Loucy (cell line): ENCODE data around the gene DENND5B.

Experiments
- H2AFZ ChIP-seq: fragments of 200-600 bp; sonication (generic); 2 replicates; pipeline ENCODE4 v1.6.0; 2016; ENCODE audit warnings: antibody characterized with exemption, mild to moderate bottlenecking, low read length, moderate library complexity
- H3F3A ChIP-seq: fragments of 200-600 bp; 2 replicates; pipeline ENCODE4 v1.6.0; 2016; ENCODE audit warnings: antibody characterized with exemption, low read depth, mild to moderate bottlenecking
- H3K27me3 ChIP-seq: fragments of 200-600 bp; sonication (generic); 2 replicates; pipeline ENCODE4 v1.6.1; 2014; ENCODE audit warnings: low read length, mild to moderate bottlenecking; ENCODE audit not compliant: insufficient read depth, poor library complexity, severe bottlenecking
- H3K36me3 ChIP-seq: fragments of 200-600 bp; sonication (generic); 2 replicates; pipeline ENCODE4 v1.6.1; 2016; ENCODE audit warnings: low read length; ENCODE audit not compliant: insufficient read depth
- H3K4me1 ChIP-seq: fragments of 200-600 bp; sonication (generic); 2 replicates; pipeline ENCODE4 v1.5.1; 2014; ENCODE audit warnings: low read length, mild to moderate bottlenecking; ENCODE audit not compliant: insufficient read depth, poor library complexity, severe bottlenecking
- H3K4me2 ChIP-seq: fragments of 200-600 bp; sonication (generic); 2 replicates; pipeline ENCODE4 v1.6.0; 2014; ENCODE audit warnings: antibody characterized with exemption, low read length, low read depth, mild to moderate bottlenecking; ENCODE audit not compliant: poor library complexity, severe bottlenecking
- H3K4me3 ChIP-seq: fragments of 200-600 bp; sonication (generic); 2 replicates; pipeline ENCODE4 v1.5.1; 2014; ENCODE audit warnings: low read length, mild to moderate bottlenecking, mixed read lengths; ENCODE audit not compliant: poor library complexity, severe bottlenecking
- H3K79me2 ChIP-seq: fragments of 200-600 bp; sonication (generic); 2 replicates; pipeline ENCODE4 v1.6.1; 2014; ENCODE audit warnings: low read length; ENCODE audit not compliant: insufficient read depth
- H3K9ac ChIP-seq: fragments of 200-600 bp; sonication (generic); 2 replicates; pipeline ENCODE4 v1.6.0; 2014; ENCODE audit warnings: mild to moderate bottlenecking, low read depth, low read length, moderate library complexity; ENCODE audit not compliant: poor library complexity, severe bottlenecking
- H3K9me2 ChIP-seq: fragments of 200-600 bp; sonication (generic); replicated peaks from 2 replicates; pipeline ENCODE4 v1.6.1; 2016; ENCODE audit warnings: low read depth, low read length, mixed read lengths
- H3K9me3 ChIP-seq: fragments of 200-600 bp; sonication (generic); 2 replicates; pipeline ENCODE4 v1.6.1; 2014; ENCODE audit warnings: mild to moderate bottlenecking, antibody characterized with exemption, low read length, low read depth; ENCODE audit not compliant: insufficient read depth
- H4K20me1 ChIP-seq: fragments of 200-600 bp; sonication (generic); 2 replicates; pipeline ENCODE4 v1.6.0; 2014; ENCODE audit warnings: antibody characterized with exemption, low read length, mild to moderate bottlenecking; ENCODE audit not compliant: insufficient read depth, poor library complexity, severe bottlenecking
- CTCF ChIP-seq: fragments of 200-600 bp; sonication (generic); conservative IDR thresholded peaks from 2 replicates; pipeline ENCODE4 v1.5.1; 2014; ENCODE audit warnings: mild to moderate bottlenecking, antibody characterized with exemption, low read length
- EZH2phosphoT487 ChIP-seq: fragments of 200-600 bp; IDR thresholded peaks from 2 replicates; pipeline ENCODE4 v1.6.1; 2018; ENCODE audit warnings: antibody characterized with exemption, mild to moderate bottlenecking, moderate library complexity, borderline replicate concordance

DENND5B gene

GRCh38 chr12:31343139-31343538 is 247.8 kb downstream of the DENND5B start:
- no peaks in the 10 kb centered on the region for H3K79me2 ChIP-seq
- no peak overlapping the region for H2AFZ ChIP-seq
- H3K27me3 ChIP-seq = no peaks in the 10 kb centered on the region
- no peak for TF ChIP-seq EZH2phosphoT487
- no peak for TF ChIP-seq CTCF
- no peaks in the 10 kb centered on the region for H3K9me3 ChIP-seq
- no peak overlapping the region for H3K9ac ChIP-seq
- no peaks in the 10 kb centered on the region for H3K9me2 ChIP-seq
- H3K4me1 ChIP-seq = no peaks in the 10 kb centered on the region
- no peaks in the 10 kb centered on the region for H4K20me1 ChIP-seq
- H3K4me2 ChIP-seq = no peak overlapping the region
- H3K4me3 ChIP-seq = no peak overlapping the region
- H3F3A ChIP-seq = no peaks in the 10 kb centered on the region
- H3K36me3 ChIP-seq = no peaks in the 10 kb centered on the region

- no peaks in the 10 kb centered on the region for H3K4me1 ChIP-seq
- no peak overlapping the region for H2AFZ ChIP-seq
- H3K9me2 ChIP-seq = no peaks in the 10 kb centered on the region
- H3K36me3 ChIP-seq = no peaks in the 10 kb centered on the region
- no peaks in the 10 kb centered on the region for H3K79me2 ChIP-seq
- H3K4me2 ChIP-seq = no peak overlapping the region
- H3K27me3 ChIP-seq = no peaks in the 10 kb centered on the region
- no peaks in the 10 kb centered on the region for H3F3A ChIP-seq
- H3K9ac ChIP-seq = no peak overlapping the region
- no peak for TF ChIP-seq EZH2phosphoT487
- TF ChIP-seq CTCF = no peak
- no peaks in the 10 kb centered on the region for H3K9me3 ChIP-seq
- no peak overlapping the region for H3K4me3 ChIP-seq
- H4K20me1 ChIP-seq = no peaks in the 10 kb centered on the region
Observed at GRCh38 chr12:31342286-31342685, 248.7 kb downstream of the DENND5B start.

- Histone ChIP-seq H2AFZ (no peak overlapping the region), H3F3A (no peaks in the 10 kb centered on the region), H3K27me3 (no peaks in the 10 kb centered on the region), H3K79me2 (no peaks in the 10 kb centered on the region), H3K9me3 (no peaks in the 10 kb centered on the region), H3K4me2 (no peak overlapping the region), H3K4me3 (no peak overlapping the region), H3K36me3 (no peaks in the 10 kb centered on the region), H3K9me2 (no peaks in the 10 kb centered on the region), H4K20me1 (no peaks in the 10 kb centered on the region), H3K4me1 (no peaks in the 10 kb centered on the region), H3K9ac (no peak overlapping the region)
- TF ChIP-seq CTCF (no peak), EZH2phosphoT487 (no peak)
Observed at GRCh38 chr12:31339831-31340622, 250.9 kb downstream of the DENND5B start.
